ENCODE measurements around the gene AMIGO3.

AMIGO3 gene

GRCh38 chr3:49703956-49704355, 15.5 kb downstream of the AMIGO3 start:
- DNase-seq (ENCODE audit: low read depth) = no peak
- TF ChIP-seq CTCF (conservative IDR thresholded peaks at IDR 0.05; ENCODE audit: low read depth, low read length) = no peak
- no peak overlapping the region for H3K4me3 ChIP-seq (ENCODE audit: low read depth, low read length)

- H3K4me3 ChIP-seq (ENCODE audit: low read depth, low read length) = no peak overlapping the region
- peak; percentile 78 for DNase-seq (ENCODE audit: low read depth)
- peak; percentile 90 for TF ChIP-seq CTCF (conservative IDR thresholded peaks at IDR 0.05; ENCODE audit: low read depth, low read length)
Measured at GRCh38 chr3:49703443-49703927, 16.0 kb downstream of the AMIGO3 start.

GRCh38 chr3:49702672-49703071, 16.8 kb downstream of the AMIGO3 start:
- DNase-seq (ENCODE audit: low read depth) = no peak
- no peak overlapping the region for H3K4me3 ChIP-seq (ENCODE audit: low read depth, low read length)
- no peak for TF ChIP-seq CTCF (conservative IDR thresholded peaks at IDR 0.05; ENCODE audit: low read depth, low read length)

- TF ChIP-seq CTCF (conservative IDR thresholded peaks at IDR 0.05; ENCODE audit: low read depth, low read length) = peak; percentile 71
- no peak for DNase-seq (ENCODE audit: low read depth)
- H3K4me3 ChIP-seq (ENCODE audit: low read depth, low read length) = no peak overlapping the region
Measured at GRCh38 chr3:49701388-49702077, 18.0 kb downstream of the AMIGO3 start.

GRCh38 chr3:49700453-49701128, 18.9 kb downstream of the AMIGO3 start:
- peak; percentile 38 for TF ChIP-seq CTCF (conservative IDR thresholded peaks at IDR 0.05; ENCODE audit: low read depth, low read length)

GRCh38 chr3:49700014-49700413, 19.5 kb downstream of the AMIGO3 start:
- TF ChIP-seq CTCF (conservative IDR thresholded peaks at IDR 0.05; ENCODE audit: low read depth, low read length) = no peak
- DNase-seq (ENCODE audit: low read depth) = no peak

More at GRCh38 chr3:49700453-49701128, 18.9 kb downstream of the AMIGO3 start:
- no peak for DNase-seq (ENCODE audit: low read depth)
- H3K4me3 ChIP-seq (ENCODE audit: low read depth, low read length) = no peak overlapping the region

More at GRCh38 chr3:49700014-49700413, 19.5 kb downstream of the AMIGO3 start:
- no peak overlapping the region for H3K4me3 ChIP-seq (ENCODE audit: low read depth, low read length)

All from choroid plexus epithelial cell (primary cell).